OCI-LY3 (cell line): ENCODE data around the gene FGR.

ENCODE experiments used
- EZH2phosphoT487 ChIP-seq: fragments of 200-600 bp; shearing (Covaris generic); IDR thresholded peaks from 2 replicates; pipeline ENCODE4 v1.6.1; 2018; ENCODE audit warnings: antibody characterized with exemption, mixed run types, low read depth
- TF ChIP-seq, protein P1 (sequence below): fragments of 200-600, 300-600 bp; sonication (generic); IDR thresholded peaks from 2 replicates; pipeline ENCODE4 v1.5.1; 2014; ENCODE audit warnings: antibody characterized with exemption, low read length, low read depth

DNA sequence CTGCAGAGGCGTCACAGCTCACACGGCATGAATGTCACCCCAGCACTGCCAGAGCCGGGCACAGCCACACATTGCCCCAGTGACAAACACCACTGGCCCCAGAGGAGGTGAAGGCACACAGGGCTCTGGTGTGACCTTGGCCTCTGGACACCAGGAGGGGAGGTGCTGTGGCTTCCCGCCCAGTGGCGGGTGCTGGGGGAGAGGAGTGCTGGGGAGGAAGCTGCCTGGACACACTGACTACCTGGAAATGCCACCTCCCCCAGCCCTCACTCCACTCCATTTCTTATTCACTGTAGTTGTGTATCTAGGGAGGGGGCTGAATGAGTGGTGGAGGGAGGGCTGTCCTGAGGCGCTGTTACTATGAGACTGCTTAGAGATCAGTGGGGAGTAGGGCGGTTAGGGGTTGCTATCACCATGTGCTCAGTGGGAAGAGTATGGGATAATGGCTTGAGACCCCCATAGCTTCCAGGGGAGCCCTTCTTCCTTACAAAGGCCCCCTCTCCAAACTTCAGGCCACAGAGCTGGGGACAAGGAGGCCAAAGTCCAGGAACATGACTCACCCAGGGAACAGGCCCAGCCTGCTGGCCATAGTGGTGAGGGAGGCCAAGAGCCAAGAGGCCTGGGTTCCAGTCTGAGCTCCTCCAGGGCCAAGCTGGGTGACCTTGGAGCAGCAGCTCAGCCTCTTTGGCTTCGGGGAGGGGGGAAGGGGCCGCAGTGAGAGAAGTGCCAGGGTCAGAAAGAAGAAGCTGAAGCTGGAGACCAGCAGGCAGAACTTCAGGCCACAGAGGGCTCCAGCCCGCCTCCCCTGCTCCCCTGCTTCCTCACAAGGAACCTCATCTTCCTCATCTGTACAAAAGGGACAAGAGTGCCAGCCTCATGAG is 71.2 kb downstream of the FGR start:
- TF ChIP-seq EZH2phosphoT487 = no peak
- TF ChIP-seq, protein P1, sequence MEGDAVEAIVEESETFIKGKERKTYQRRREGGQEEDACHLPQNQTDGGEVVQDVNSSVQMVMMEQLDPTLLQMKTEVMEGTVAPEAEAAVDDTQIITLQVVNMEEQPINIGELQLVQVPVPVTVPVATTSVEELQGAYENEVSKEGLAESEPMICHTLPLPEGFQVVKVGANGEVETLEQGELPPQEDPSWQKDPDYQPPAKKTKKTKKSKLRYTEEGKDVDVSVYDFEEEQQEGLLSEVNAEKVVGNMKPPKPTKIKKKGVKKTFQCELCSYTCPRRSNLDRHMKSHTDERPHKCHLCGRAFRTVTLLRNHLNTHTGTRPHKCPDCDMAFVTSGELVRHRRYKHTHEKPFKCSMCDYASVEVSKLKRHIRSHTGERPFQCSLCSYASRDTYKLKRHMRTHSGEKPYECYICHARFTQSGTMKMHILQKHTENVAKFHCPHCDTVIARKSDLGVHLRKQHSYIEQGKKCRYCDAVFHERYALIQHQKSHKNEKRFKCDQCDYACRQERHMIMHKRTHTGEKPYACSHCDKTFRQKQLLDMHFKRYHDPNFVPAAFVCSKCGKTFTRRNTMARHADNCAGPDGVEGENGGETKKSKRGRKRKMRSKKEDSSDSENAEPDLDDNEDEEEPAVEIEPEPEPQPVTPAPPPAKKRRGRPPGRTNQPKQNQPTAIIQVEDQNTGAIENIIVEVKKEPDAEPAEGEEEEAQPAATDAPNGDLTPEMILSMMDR = no peak
